Testis (tissue), 2 donors: Measurements from ENCODE around the gene BDKRB1.

Experiments used
- POLR2A ChIP-seq: fragments of 450-650 bp; IDR thresholded peaks from one replicate; pipeline ENCODE4 v1.6.1; 2017; ENCODE audit warnings: antibody characterized with exemption, mild to moderate bottlenecking, moderate library complexity
- TF ChIP-seq, protein P1 (sequence below), 3 experiments: fragments of 450-650 bp in 2 of 3; fragments of 200-600 bp in 1 of 3; sonication (generic) in 1 of 3; IDR thresholded peaks; one replicate each; pipeline ENCODE4 v1.5.1; 2016 to 2019; ENCODE audit warnings: antibody characterized with exemption in 3 of 3, mild to moderate bottlenecking in 2 of 3, moderate library complexity in 1 of 3

DNA sequence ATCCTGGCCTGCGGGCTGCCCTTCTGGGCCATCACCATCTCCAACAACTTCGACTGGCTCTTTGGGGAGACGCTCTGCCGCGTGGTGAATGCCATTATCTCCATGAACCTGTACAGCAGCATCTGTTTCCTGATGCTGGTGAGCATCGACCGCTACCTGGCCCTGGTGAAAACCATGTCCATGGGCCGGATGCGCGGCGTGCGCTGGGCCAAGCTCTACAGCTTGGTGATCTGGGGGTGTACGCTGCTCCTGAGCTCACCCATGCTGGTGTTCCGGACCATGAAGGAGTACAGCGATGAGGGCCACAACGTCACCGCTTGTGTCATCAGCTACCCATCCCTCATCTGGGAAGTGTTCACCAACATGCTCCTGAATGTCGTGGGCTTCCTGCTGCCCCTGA, 15.4 kb upstream of the BDKRB1 start:
- no peak for TF ChIP-seq POLR2A
- TF ChIP-seq, protein P1, sequence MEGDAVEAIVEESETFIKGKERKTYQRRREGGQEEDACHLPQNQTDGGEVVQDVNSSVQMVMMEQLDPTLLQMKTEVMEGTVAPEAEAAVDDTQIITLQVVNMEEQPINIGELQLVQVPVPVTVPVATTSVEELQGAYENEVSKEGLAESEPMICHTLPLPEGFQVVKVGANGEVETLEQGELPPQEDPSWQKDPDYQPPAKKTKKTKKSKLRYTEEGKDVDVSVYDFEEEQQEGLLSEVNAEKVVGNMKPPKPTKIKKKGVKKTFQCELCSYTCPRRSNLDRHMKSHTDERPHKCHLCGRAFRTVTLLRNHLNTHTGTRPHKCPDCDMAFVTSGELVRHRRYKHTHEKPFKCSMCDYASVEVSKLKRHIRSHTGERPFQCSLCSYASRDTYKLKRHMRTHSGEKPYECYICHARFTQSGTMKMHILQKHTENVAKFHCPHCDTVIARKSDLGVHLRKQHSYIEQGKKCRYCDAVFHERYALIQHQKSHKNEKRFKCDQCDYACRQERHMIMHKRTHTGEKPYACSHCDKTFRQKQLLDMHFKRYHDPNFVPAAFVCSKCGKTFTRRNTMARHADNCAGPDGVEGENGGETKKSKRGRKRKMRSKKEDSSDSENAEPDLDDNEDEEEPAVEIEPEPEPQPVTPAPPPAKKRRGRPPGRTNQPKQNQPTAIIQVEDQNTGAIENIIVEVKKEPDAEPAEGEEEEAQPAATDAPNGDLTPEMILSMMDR (IDR thresholded peaks at IDR 0.05): no peak
